H1 (cell line): ENCODE measurements around the gene MORC4. TPM values are rescaled to one million over a fixed set of nuclear protein-coding genes. Genes with fewer than 3 reads are reported as not detected.

Experiments
- BRCA1 ChIP-seq: IDR thresholded peaks from 2 replicates; pipeline ENCODE4 v1.6.1; 2012; ENCODE audit warnings: low read depth, low read length, improper control_type of control experiment
- CHD7 ChIP-seq: fragments of 300-600 bp; sonication (generic); IDR thresholded peaks from 2 replicates; pipeline ENCODE4 v1.7.1; 2012; ENCODE audit warnings: low read length, moderate library complexity, mild to moderate bottlenecking, inconsistent platforms; ENCODE audit not compliant: insufficient replicate concordance
- E2F6 ChIP-seq: IDR thresholded peaks from 2 replicates; pipeline ENCODE4 v1.6.1; 2012; ENCODE audit warnings: inconsistent platforms
- GABPA ChIP-seq: IDR thresholded peaks from 2 replicates; pipeline ENCODE4 v1.6.1; 2011; ENCODE audit warnings: mild to moderate bottlenecking, low read length, moderate library complexity, borderline replicate concordance; ENCODE audit not compliant: insufficient read depth
- JUND ChIP-seq: IDR thresholded peaks from 2 replicates; pipeline ENCODE4 v1.6.1; 2011; ENCODE audit warnings: mild to moderate bottlenecking, improper control_type of control experiment, low read length
- KDM1A ChIP-seq: fragments of 200-600, 300-600 bp; sonication (generic); IDR thresholded peaks from 2 replicates; pipeline ENCODE4 v1.7.1; 2016; ENCODE audit warnings: mild to moderate bottlenecking, low read length, borderline replicate concordance
- KDM5A ChIP-seq: fragments of 200-600 bp; IDR thresholded peaks from 2 replicates; pipeline ENCODE4 v1.7.1; 2012; ENCODE audit warnings: mild to moderate bottlenecking, low read length, inconsistent platforms, mixed read lengths
- POLR2A ChIP-seq, 2 experiments: IDR thresholded peaks; 1 replicate in 1 of 2; 2 replicates in 1 of 2; pipeline ENCODE4 v1.6.1; 2011; ENCODE audit warnings: low read depth in 2 of 2, low read length in 2 of 2, mild to moderate bottlenecking in 2 of 2; ENCODE audit errors: control extremely low read depth in 1 of 2
- SIRT6 ChIP-seq: IDR thresholded peaks from one replicate; pipeline ENCODE4 v1.7.1; 2012; ENCODE audit warnings: low read length, inconsistent platforms
- SRF ChIP-seq: IDR thresholded peaks from 2 replicates; pipeline ENCODE4 v1.6.1; 2011; ENCODE audit warnings: mild to moderate bottlenecking, low read depth, low read length, moderate library complexity
- SUZ12 ChIP-seq: fragments of 200-600 bp; sonication (generic); IDR thresholded peaks from 2 replicates; pipeline ENCODE4 v1.6.1; 2012; ENCODE audit warnings: mild to moderate bottlenecking, inconsistent platforms, low read length, moderate library complexity, mixed read lengths
- TEAD4 ChIP-seq: IDR thresholded peaks from 2 replicates; pipeline ENCODE4 v1.6.1; 2012; ENCODE audit warnings: low read depth, low read length, inconsistent platforms, mixed read lengths
- ZNF274 ChIP-seq: IDR thresholded peaks from 2 replicates; pipeline ENCODE4 v1.7.0; 2012; ENCODE audit warnings: low read length, borderline replicate concordance; ENCODE audit errors: extremely low read depth
- polyA plus RNA-seq, 7 experiments: library from polyadenylated mRNA; depleted of rRNA in 3 of 7; stranded (reverse) in 5 of 7; unstranded in 2 of 7; fragments of >200 nt in 5 of 7; fragments of 200-250 nt in 2 of 7; gene quantifications; 1 replicate in 5 of 7; 2 replicates in 1 of 7; 4 replicates in 1 of 7; pipeline versions ENCODE4 v1.2.1 to v1.2.3, GENCODE V29; 2011 to 2013; ENCODE audit warnings: missing spikeins in 2 of 7, mixed read lengths in 2 of 7
- total RNA-seq: library from RNA; stranded (reverse); fragmentation: NEBNext Ultra II Directional; extraction: Animal tissue kit (Norgen Biotek cat#: 25700); gene quantifications from 2 replicates; pipeline ENCODE4 v1.2.1, GENCODE V29; 2021

The MORC4 gene
- total and polyA plus RNA-seq, 2 of the 8 experiments (the other 6 are each of a cell fraction or from before 2014, with no cell fraction given): 1.4 to 2.5 TPM

- TF ChIP-seq CHD7 (no peak), SIRT6 (no peak), TEAD4 (no peak), POLR2A (IDR thresholded peaks at IDR 0.05; ENCODE audit: control extremely low read depth in 1 of 2, low read depth in 2 of 2, low read length in 2 of 2) (no peak), BRCA1 (no peak), KDM1A (no peak), GABPA (no peak), SRF (no peak), E2F6 (no peak), SUZ12 (no peak), ZNF274 (no peak), KDM5A (no peak), JUND (no peak)
Measured at GRCh38 chrX:106950381-106950780, 49.6 kb downstream of the MORC4 start (continued).
